NCI-H2081 (cell line): ENCODE measurements around the gene SV2C.

ENCODE experiments used
- DNase-seq, 2 experiments: peaks; one replicate each; lab custom pipeline; 2025; lab: John Stamatoyannopoulos, UW

SV2C gene

DNA sequence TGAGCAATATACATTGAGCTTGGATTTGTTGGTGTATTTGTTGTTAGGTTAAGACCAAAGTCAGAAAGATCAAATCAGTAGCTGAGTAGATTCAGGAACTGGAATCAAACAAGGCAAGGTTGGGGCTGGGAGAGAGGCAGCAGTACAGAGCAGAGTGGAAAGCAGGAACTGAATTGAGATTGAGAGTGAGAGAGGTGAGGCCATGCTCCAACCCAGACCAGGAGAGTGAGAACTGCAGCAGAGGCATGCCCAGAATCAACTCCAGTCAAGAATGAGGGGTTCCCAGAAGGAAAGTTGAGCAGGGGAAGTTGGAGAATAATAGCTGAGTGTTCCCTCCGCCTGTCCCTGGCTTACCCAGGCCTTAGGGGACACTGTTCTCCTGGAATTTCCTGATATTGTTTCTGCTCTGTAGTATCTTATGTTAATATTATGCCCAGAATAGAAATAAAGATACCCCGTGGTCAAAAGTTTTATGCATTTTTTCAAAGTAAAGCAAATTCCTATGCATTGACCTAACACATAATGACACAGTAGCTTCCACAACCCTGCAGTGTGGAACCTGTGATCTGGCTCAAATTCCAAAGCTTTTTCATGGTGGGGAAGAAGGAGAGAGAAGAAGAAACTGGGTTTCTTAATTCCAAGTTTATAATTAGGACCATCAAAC lies 82.7 kb downstream of the SV2C start:
- DNase-seq, result no peak

DNA sequence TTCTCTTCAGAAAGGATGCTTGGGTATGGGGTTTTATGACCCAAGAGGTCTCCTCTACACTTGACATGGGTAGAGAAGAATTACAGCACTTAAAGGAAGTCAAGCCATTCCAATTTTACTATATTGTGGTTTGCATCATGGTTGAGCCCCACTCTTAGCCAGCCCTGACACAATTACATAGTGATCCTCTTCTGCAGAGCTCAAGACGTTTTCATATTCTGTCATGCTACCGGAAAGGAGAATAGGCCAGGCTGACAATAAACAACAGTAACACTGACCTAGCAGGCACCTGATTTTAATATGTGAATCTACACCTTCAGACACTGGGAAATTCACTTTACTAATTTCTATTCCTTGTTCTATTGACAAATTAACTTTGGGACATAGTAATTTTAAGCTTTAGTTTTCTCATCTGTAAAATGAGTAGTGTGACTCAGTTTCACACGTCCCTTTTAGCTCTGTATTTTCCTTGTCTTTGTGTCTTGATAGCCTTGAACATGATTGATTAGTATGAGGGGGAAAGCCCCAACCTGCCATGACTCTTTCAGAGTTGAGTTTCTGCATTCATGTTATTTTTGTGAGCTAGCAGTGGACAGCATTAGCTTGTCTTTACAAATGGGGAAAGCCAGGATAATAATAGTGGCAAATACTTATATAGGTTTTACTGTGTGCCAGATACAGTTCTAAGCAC lies 83.8 kb downstream of the SV2C start:
- DNase-seq, result no peak

DNA sequence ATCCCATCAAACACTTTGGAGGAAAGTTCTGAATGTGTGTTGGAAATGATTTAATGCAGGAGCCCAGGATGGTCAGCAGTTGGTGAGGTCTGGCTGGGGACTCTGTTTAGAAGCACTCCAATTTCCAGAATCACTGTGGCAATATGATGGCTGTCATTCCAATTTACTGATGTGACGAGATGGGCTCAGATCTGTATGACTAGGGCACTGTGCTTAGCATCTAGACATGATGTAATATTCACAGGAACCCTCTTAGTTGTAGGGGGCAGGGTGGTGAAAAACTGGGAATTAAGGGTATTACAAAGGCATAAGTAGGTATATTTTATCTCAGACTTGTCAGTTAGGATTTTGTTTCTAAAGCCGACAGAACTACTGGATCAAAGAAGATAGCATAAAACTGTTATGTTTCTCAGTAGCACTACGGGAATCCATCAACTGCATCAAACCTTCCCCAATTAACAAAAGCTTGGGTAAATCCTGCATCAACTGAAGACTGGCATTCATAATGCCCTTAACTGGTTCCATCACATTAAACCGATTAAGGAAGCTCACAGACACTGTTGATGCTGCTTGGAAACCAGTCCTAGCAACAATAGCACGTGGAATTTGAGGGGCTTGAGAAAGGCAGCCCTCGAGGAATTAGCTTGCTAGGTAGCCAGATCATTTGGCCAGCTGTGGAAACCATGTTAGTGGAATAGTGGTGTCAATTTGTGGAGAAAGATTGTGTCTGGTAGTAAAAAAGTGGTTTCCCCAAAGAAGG lies 86.1 kb downstream of the SV2C start:
- DNase-seq, result no peak

DNA sequence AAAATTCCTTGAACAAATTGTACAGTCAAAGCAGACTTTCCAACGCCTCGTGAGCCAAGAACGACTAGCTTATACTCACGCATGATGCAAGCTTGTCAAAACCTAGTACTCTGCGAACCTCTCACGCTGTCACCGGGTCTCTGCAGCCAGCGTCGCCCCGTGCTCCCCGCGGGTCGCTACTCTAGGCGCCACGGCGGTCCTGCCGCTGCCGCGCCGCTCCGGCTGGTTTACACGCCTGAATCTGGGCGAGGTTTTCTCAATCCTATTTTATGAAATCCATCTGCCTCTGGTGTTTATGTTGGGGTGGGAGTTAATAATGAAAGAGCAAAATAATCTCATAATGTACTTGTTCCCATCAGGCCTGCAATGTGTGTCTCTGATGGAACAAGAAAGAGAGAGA lies 90.9 kb downstream of the SV2C start:
- no peak for DNase-seq

DNA sequence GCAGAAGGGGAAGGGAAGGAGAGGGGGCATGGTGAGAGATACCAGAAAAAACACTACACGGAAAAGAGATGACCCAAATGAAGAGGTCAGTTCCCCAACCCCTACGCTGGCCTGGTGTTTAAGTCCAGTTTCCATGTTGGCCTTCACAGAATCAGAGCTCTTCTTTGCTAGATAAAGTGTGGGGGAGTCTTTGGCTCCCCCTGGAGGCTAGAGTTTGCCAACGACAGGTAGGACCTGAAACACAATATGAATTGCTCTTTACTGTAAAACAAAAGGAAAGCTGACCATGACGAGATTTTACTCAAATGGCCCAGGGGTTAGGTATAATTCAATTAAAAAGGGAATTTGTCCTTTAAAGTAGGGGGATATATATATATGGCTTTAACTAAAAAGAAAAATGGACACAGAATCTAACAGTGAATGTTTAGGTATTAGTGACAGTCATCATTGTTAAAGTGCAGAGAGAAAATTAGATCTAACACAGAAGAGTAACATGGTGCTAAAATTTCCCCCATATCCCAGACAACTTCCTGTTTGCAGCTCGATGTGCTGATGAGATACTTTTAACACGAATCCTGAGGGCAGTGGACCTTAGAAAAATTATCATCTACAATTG lies 92.0 kb downstream of the SV2C start:
- peak; percentile 38 to 39 for DNase-seq

DNA sequence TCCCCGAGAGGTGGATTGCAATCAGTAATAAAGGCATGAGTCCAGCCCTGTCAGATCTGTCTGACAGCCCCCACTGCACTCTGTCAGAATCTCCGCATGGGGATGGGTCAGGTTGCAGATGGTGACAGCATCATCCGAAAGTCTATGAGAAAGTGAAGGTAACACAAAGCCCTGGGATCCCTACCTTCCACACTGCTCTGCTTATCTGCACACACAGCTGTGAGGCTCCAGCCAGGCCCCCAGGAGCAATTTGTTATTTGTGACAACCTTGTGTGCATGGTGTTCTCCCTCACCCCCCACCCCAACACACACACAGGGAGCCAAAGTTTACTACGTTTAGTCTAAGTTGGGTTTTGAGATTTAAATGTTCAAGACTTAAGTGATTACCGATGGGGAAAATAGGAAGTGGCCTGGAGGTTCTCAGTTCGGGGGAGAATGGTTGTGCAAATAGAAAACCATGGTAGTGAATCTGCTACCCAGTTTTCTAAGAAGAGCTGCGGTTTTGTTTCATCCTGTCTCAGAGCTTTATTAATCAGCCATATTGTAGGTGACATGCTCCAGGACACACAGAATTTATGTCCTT lies 92.7 kb downstream of the SV2C start:
- no peak for DNase-seq

DNA sequence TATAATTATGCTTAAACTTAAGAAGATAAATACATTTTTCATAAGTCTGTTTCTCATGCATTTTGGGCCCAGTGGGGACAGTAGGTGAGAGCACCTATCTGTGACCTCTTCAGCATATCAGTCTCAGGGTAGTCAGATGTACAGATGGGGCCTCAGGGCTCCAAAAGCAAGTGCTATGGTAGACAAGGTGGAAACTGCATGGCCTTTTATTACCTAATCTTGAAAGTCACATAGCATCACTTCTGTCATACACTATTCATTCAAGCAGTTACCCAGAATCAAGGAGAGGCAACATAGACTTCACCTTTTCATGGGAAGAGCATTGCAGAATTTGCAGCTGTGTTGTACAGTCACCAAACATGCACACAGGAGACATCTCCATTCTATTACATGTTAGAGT lies 94.8 kb downstream of the SV2C start:
- no peak for DNase-seq

DNA sequence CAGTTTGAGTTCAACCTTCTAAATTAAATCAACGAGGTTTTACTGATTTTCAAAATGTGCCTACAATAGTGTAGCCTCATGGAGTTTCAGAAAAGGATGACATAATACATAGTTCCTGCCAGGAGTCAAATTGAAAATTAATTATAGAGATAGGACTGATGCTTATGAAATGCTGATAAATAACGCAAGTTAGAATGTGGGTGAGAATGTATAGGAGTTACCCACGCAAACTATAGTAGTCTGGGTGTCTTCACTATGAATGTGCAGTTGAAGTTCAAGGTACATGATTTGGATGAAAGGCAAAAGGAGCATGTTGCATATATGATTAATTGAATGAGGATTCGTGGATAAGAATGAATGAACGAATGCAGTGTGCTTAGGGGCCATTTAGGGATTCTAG lies 95.7 kb downstream of the SV2C start:
- no peak for DNase-seq

DNA sequence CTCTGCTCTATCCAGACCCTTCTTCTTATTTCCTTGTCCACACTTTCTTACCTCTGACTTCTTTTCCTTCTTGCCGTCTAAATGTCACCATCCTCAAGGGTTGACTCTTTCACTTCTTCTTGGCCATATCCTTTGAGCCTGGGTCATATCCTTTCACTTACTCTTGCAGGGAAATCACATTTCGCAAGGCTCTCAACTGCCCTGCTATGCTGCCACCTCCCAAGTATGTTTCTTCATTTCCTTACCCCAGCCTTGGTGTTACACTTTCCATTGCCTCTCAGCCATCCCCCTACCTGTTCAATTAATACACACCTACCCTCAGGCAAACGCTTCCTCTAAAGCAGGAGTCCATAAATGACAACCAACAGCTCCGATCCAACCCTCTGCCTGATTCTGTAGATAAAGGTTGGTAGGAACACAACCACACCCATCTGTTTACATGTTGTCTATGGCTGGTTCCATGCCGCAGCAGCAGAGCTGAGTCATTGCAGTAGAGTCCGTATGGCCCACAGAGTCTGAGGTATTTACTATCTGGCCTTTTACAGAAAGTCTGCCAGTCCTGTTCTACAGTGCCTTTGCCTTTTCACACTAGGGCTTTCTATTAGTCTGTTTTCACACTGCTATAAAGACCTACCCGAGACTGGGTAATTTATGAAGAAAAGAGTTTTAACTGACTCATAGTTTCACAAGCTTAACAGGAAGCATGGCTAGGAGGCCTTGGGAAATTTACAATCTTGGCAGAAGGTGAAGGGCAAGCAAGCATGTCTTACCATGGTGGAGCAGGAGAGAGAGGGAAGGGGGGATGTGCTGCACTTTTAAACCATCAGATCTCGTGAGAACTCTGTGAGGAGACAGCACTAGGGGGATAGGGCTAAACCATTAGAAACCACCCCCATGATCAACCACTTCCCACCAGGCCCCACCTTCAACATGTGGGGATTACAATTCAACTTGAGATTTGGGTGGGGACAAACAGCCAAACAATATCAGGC lies 97.9 kb downstream of the SV2C start:
- no peak for DNase-seq

DNA sequence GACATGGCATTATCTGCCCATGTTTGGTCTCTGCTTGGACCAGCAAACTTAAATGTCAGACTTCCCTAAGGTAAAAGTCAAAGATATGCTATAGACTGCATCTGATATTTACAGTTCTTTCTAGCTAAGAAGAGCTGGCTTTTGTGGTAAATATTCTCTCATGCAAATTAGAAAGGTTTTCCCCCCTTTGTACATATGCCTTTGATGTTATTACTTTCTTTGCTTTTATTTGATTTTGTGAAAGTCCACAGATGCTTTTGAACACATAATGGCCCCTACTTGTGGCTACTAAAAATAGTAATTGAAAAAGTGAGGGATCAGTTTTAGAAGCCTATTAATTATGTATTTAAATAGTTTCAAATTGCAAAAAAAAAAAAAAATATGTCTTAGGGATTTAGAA lies 104.2 kb downstream of the SV2C start:
- no peak for DNase-seq

DNA sequence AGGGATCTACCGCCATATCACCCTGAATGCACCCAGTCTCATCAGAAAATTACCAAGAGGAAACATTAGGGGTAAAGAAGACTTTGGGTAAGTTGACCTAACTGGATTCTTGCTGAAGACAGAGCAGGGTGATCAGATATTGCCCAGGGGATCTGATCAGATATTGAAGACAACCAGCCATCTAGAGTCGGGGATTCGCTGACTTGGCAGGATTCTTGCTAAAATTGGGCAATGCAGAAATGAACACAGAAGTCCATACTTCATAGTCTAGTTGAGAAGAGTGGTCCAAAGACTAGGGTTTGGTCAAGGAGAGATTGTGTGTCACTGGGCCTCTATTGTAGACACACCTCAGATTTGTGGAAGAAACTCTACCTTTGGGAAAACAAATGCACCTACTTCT lies 107.2 kb downstream of the SV2C start:
- no peak for DNase-seq

DNA sequence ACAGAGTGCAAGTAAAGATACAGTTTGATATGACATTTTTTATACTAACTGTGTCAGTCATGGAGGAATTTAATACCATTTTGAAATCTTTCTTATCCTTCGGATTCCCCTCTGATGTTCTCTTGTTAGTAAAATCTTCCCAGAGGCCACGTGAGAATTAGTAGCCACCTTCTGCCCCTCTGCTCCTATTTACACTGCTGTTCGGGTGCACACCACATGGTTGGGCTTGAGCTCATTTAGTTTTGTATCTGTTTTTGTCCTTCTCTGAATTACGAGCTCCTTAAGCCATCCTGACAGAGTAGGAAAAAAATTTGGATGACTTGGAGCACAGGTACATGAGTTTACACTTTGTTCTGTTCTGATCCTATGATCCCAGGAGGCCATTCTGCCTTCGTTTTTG lies 109.7 kb downstream of the SV2C start:
- no peak for DNase-seq

DNA sequence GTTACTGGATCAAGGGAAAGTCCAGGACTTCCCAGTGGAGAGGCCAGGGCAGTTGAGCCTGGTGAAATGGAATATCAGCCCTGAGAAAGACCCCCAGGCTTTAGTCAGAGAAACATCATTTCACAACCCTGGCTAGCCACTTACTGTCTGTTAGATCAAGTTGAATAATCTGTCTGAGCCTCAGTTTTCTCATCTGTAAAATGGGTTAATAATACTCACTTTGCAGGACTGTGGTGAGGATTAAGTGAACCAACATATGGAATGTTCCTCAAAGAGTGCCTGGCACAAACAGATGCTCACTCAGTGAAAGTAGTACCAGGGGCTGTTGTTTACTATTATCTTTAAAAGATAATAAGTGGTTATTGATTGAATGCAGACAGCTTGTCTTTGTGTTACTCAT lies 110.5 kb downstream of the SV2C start:
- no peak for DNase-seq

DNA sequence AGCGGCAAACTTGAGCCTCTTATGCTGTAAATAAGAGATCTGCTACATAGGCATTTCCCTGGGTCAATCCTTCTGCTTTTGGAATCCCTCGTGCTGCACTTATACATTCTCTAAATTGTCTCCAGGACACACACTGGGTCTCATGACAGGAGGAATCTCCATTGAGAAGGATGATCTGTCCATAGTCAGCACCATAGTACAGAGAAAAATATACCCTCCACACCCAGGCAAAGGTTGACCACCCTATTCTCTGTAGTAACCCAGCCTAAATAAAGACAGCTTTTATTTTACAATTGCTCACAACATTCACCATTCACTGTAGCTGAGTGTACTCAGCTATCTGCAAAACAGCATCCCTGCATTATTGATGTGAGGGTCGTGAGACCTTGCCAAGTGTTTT lies 111.2 kb downstream of the SV2C start:
- DNase-seq, result no peak

DNA sequence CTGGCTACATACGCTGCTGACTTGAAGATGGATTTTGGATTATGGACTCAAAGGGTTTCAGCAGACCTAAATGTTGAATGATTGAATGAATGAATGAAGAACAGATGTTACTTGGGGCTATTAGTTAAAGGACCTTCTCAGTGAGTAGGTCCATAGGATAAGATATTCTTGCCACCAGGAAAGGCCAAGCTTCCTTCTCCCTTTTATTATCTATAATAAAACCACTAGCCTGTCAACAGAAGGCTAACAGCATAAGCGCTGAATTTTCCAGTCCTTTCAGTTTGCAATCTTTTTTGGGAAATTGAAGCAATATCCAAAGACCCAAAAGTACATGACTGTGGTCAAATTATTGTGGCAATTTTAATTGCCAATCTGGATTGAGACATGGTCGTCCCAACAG lies 113.3 kb downstream of the SV2C start:
- no peak for DNase-seq

DNA sequence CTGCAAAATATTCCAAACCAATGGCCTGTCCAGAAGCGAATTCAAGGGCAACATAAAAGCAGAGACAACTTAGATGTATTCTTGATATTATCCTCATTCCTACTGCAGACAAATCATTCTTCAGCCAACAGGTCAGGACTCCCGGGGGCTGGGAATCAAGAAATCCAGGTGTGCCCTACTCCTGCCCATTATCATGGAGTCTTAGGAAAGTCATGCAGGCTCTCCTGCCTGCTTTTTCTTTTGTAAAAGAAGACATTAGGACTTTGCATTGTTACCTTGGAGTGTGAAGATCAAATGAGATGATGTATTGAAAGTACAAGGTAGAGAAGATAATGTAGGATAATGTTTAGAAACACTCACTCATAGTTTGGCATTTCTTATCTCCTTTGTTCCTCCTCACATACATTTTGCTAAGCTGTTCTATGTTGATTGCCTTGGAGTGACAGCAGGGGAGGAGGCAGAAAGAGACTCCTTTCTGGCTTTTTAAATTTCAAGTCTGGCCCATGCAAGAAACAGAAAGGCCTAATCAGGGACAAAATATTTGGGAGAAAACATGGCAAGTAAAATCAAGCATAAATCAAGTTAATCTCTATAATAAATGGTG lies 113.8 kb downstream of the SV2C start:
- DNase-seq, result no peak

DNA sequence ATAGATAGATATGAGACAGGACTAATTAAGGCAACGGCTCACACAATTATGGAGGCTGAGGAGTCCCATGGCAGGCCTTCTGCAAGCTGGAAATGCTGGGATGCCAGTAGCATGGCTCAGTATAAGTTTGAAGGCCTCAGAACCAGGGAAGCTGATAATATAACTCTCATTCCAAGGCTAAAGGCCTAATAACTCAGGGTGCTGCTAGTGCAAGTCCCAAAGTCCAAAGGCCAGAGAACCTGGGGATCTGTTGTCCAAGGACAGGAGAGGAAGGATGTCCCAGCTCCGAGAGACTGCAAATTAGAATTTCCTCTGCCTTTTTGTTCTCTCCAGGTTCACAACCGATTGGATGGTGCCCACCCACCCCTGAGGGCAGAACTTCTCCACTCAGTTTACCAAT lies 114.5 kb downstream of the SV2C start:
- DNase-seq, result no peak

DNA sequence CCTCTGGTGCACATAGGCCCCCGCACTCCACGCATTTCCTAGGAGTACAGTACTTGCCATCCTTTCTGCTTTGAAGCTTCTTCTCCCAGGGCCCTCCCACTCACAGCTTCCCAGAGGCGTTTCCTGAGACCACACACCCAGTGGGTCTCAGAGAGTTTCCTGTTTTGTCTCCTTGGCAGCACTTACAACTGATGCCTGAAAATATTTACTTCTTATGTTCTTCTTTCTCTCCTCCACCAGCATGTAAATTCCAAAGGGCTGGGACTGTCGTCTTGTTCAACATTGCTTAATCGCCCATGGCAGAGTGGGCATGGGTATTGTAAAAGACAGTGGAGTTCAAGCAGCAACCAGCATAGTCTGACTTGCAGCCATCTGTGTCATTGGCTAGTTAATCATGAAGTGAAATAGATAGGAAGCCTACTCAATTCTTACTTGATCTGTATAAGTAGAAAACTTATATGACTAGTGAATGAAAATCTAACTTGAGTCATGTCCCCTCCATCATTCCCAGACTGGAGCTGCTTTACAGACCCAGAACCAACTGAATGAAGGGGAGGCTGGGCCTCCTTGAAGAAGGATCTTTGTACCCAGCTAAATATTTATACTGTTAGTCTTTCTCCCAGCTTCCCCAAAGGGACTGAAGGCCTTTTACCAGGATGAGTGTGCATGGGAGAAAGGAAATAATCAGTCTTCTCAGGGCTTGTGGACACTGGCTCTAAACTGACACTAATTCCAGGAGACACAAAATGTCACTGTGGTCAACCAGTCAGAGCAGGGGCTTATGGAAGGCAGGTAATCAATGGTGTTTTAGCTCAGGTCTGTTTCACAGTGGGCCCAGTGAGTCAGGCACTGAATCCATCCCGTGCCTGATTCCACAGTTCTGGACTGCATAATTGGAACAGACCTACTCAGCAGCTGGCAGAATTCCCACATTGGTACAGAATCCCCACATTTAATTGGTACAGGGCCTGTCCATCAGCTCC lies 116.4 kb downstream of the SV2C start:
- no peak for DNase-seq

DNA sequence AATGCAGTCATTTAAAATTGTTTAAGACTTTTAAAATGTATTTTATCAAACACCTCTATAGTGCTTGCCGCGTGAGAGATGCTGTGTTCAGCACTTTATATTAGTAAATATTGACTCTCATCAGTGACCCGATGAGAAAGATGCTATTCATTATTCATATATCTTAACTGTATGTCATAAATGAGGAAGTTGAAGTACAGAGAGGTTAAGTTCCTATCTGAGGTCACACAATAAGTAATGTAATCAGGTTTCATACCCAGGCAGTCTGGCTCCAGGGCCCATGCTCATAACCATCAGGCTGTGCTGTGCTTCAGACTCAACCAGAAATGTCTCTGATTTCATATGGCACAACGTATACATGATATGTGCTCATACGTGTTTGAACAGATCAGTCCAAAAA lies 119.0 kb downstream of the SV2C start:
- DNase-seq, result no peak

DNA sequence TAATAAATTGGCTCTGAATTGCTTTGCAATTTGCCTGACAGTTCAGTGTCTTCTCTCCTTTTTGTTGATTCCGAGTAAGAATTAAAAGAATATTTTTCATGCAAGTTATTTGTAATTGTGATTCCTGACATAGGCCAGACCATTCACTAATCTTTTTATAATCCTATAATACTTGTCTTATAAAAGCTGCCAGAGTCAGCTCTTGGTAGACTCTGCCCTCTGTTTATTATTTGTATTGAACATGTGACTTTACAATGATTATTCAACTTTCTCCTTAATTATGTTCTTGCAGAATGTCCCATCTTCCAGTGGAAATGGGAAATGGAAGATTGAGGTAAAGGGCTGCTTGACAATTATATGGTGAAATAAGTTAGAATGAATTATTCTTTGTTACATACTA lies 121.0 kb downstream of the SV2C start:
- DNase-seq, result no peak
